HEK293 (cell line): ENCODE data around the gene LIMCH1.

Experiments
- CTCF ChIA-PET: fragments of 350-600 bp; formaldehyde crosslinking; extraction: SDS; loops from one replicate; lab custom pipeline; 2021; ENCODE audit warnings: antibody characterized with exemption; lab: Yijun Ruan, JAX
- POLR2A ChIA-PET: fragments of 300-600 bp; formaldehyde crosslinking; extraction: SDS; loops from one replicate; lab custom pipeline; 2020; ENCODE audit warnings: antibody characterized with exemption, inconsistent platforms; lab: Yijun Ruan, JAX
- H3K27ac ChIP-seq: fragments of 200-500 bp; sonication (Bioruptor generic); 2 replicates; pipeline ENCODE4 v1.5.1; 2014; ENCODE audit warnings: low read depth, low read length, control low read depth, inconsistent platforms; ENCODE audit errors: extremely low read depth
- H3K36me3 ChIP-seq, 2 experiments: fragments of 200-500 bp in 1 of 2; sonication (Bioruptor generic) in 1 of 2; 1 replicate in 1 of 2; 2 replicates in 1 of 2; pipeline ENCODE4 v1.5.1; 2014 to 2017; ENCODE audit warnings: inconsistent platforms in 2 of 2, low read length in 2 of 2; ENCODE audit not compliant: control insufficient read depth in 2 of 2, insufficient read depth in 1 of 2
- H3K4me1 ChIP-seq: fragments of 200-500 bp; sonication (Bioruptor generic); 2 replicates; pipeline ENCODE4 v1.5.1; 2014; ENCODE audit warnings: mild to moderate bottlenecking, low read length, inconsistent platforms; ENCODE audit not compliant: control insufficient read depth, insufficient read depth
- H3K4me3 ChIP-seq: 2 replicates; pipeline ENCODE4 v1.5.1; 2011; ENCODE audit warnings: low read depth, mild to moderate bottlenecking, control low read depth, low read length, moderate library complexity
- H3K9me3 ChIP-seq: fragments of 200-500 bp; sonication (Bioruptor generic); 2 replicates; pipeline ENCODE4 v1.5.1; 2014; ENCODE audit warnings: low read depth, low read length, inconsistent platforms; ENCODE audit not compliant: control insufficient read depth, insufficient read depth
- KLF8 ChIP-seq: fragments of 450-650 bp; formaldehyde crosslinking; IDR thresholded peaks from 2 replicates; pipeline ENCODE4 v1.5.1; 2016; ENCODE audit warnings: missing biosample characterization, missing genetic modification characterization
- PATZ1 ChIP-seq: fragments of 450-650 bp; formaldehyde crosslinking; IDR thresholded peaks from 2 replicates; pipeline ENCODE4 v1.5.1; 2016; ENCODE audit warnings: missing biosample characterization, missing genetic modification characterization
- PRDM1 ChIP-seq: fragments of 450-650 bp; formaldehyde crosslinking; IDR thresholded peaks from 2 replicates; pipeline ENCODE4; 2016; ENCODE audit warnings: missing biosample characterization, missing genetic modification characterization
- PRDM10 ChIP-seq: fragments of 450-650 bp; formaldehyde crosslinking; IDR thresholded peaks from 2 replicates; pipeline ENCODE4 v1.5.1; 2016; ENCODE audit warnings: missing biosample characterization, missing genetic modification characterization
- PRDM2 ChIP-seq: fragments of 450-650 bp; formaldehyde crosslinking; IDR thresholded peaks from 2 replicates; pipeline ENCODE4 v1.5.1; 2016; ENCODE audit warnings: missing biosample characterization, missing genetic modification characterization, borderline replicate concordance
- WT1 ChIP-seq: fragments of 450-650 bp; formaldehyde crosslinking; IDR thresholded peaks from 2 replicates; pipeline ENCODE4 v1.5.1; 2016; ENCODE audit warnings: missing biosample characterization, missing genetic modification characterization
- ZBTB1 ChIP-seq: fragments of 450-650 bp; formaldehyde crosslinking; IDR thresholded peaks from 2 replicates; pipeline ENCODE4 v1.5.1; 2016; ENCODE audit warnings: missing biosample characterization, missing genetic modification characterization
- ZFHX2 ChIP-seq: fragments of 450-650 bp; formaldehyde crosslinking; conservative IDR thresholded peaks from 2 replicates; pipeline ENCODE4 v1.5.1; 2016; ENCODE audit warnings: missing biosample characterization, missing genetic modification characterization
- ZFP41 ChIP-seq: fragments of 450-650 bp; formaldehyde crosslinking; IDR thresholded peaks from 2 replicates; pipeline ENCODE4 v1.5.1; 2016; ENCODE audit warnings: missing biosample characterization, missing genetic modification characterization, borderline replicate concordance
- ZFP69B ChIP-seq: fragments of 450-650 bp; formaldehyde crosslinking; IDR thresholded peaks from 2 replicates; pipeline ENCODE4 v1.5.1; 2016; ENCODE audit warnings: missing biosample characterization, missing genetic modification characterization
- ZNF140 ChIP-seq: fragments of 450-650 bp; formaldehyde crosslinking; IDR thresholded peaks from 2 replicates; pipeline ENCODE4 v1.5.1; 2016; ENCODE audit warnings: missing biosample characterization, missing genetic modification characterization
- ZNF169 ChIP-seq: fragments of 450-650 bp; formaldehyde crosslinking; IDR thresholded peaks from 2 replicates; pipeline ENCODE4 v1.5.1; 2016; ENCODE audit warnings: missing biosample characterization, missing genetic modification characterization
- ZNF174 ChIP-seq: fragments of 450-650 bp; formaldehyde crosslinking; IDR thresholded peaks from 2 replicates; pipeline ENCODE4 v1.5.0; 2017; ENCODE audit warnings: missing biosample characterization, mild to moderate bottlenecking, missing genetic modification characterization
- ZNF184 ChIP-seq: fragments of 450-650 bp; IDR thresholded peaks from 2 replicates; pipeline ENCODE4 v1.5.1; 2018; ENCODE audit warnings: missing biosample characterization, mild to moderate bottlenecking, missing genetic modification characterization
- ZNF214 ChIP-seq: fragments of 450-650 bp; formaldehyde crosslinking; IDR thresholded peaks from 2 replicates; pipeline ENCODE4 v1.5.1; 2017; ENCODE audit warnings: missing biosample characterization, mild to moderate bottlenecking, missing genetic modification characterization, borderline replicate concordance
- ZNF23 ChIP-seq: fragments of 450-650 bp; formaldehyde crosslinking; IDR thresholded peaks from 2 replicates; pipeline ENCODE4 v1.5.1; 2016; ENCODE audit warnings: missing biosample characterization, missing genetic modification characterization, borderline replicate concordance
- ZNF274 ChIP-seq, 2 experiments: fragments of 200-500 bp in 1 of 2; fragments of 450-650 bp in 1 of 2; sonication (Bioruptor generic) in 1 of 2; formaldehyde crosslinking in 1 of 2; IDR thresholded peaks; 2 replicates each; pipeline versions ENCODE4 v1.5.1 to v1.6.1; 2014 to 2016; ENCODE audit warnings: borderline replicate concordance in 1 of 2, inconsistent platforms in 1 of 2, low read length in 1 of 2, missing biosample characterization in 1 of 2, missing genetic modification characterization in 1 of 2
- ZNF394 ChIP-seq: fragments of 450-650 bp; formaldehyde crosslinking; IDR thresholded peaks from 2 replicates; pipeline ENCODE4 v1.5.1; 2016; ENCODE audit warnings: missing biosample characterization, missing genetic modification characterization, mild to moderate bottlenecking, moderate library complexity, borderline replicate concordance
- ZNF558 ChIP-seq: fragments of 450-650 bp; formaldehyde crosslinking; IDR thresholded peaks from 2 replicates; pipeline ENCODE4 v1.5.1; 2016; ENCODE audit warnings: missing biosample characterization, missing genetic modification characterization
- ZNF600 ChIP-seq: fragments of 450-650 bp; formaldehyde crosslinking; IDR thresholded peaks from 2 replicates; pipeline ENCODE4 v1.5.1; 2016; ENCODE audit warnings: missing biosample characterization, missing genetic modification characterization
- ZNF704 ChIP-seq: fragments of 450-650 bp; formaldehyde crosslinking; IDR thresholded peaks from 2 replicates; pipeline ENCODE4 v1.5.1; 2016; ENCODE audit warnings: missing biosample characterization, missing genetic modification characterization

Gene LIMCH1

GRCh38 chr4:41683326-41683725, 145.4 kb downstream of the LIMCH1 start:
- ChIA-PET CTCF (interaction anchor here (0.7 to 1.9 kb wide), 4 partner anchors 8 to 22 kb away, joined by 5 to 8 read pairs (median 6); no protein-coding TSS in a partner anchor), POLR2A (no interaction called here)
- Histone ChIP-seq H3K4me3 (no peak overlapping the region), H3K4me1 (no peaks in the 10 kb centered on the region), H3K36me3 (peaks cover 0 to 31% of the 10 kb centered on the region in 2 experiments; a peak in 1 of 3 replicates), H3K9me3 (no peaks in the 10 kb centered on the region), H3K27ac (no peak overlapping the region)
- no peak for TF ChIP-seq KLF8 (tag by site-specific recombination)

- POLR2A ChIA-PET = no interaction called here
- CTCF ChIA-PET = interaction anchor here (1.8 kb wide), 1 partner anchor 406 kb away, joined by 5 read pairs; no protein-coding TSS in a partner anchor
- TF ChIP-seq ZNF169 (tag by site-specific recombination) = no peak
- no peak for TF ChIP-seq ZFHX2 (tag by site-specific recombination)
- no peak for TF ChIP-seq PRDM10 (tag by site-specific recombination)
- TF ChIP-seq ZNF214 (tag by site-specific recombination) = no peak
- TF ChIP-seq PRDM1 (tag by site-specific recombination) = no peak
- TF ChIP-seq ZNF23 (tag by site-specific recombination) = no peak
- TF ChIP-seq ZNF600 (tag by site-specific recombination) = no peak
- no peak for TF ChIP-seq ZNF394
- no peak for TF ChIP-seq ZNF174 (tag by site-specific recombination)
- no peak for TF ChIP-seq ZNF704 (tag by site-specific recombination)
- TF ChIP-seq ZFP69B (tag by site-specific recombination) = no peak
- no peak for TF ChIP-seq PRDM2 (tag by site-specific recombination)
- no peak for TF ChIP-seq ZNF558 (tag by site-specific recombination)
- no peak for TF ChIP-seq ZNF274 (IDR thresholded peaks at IDR 0.05; ENCODE audit: low read length)
- no peak for TF ChIP-seq ZNF274 (tag by site-specific recombination; IDR thresholded peaks at IDR 0.05; ENCODE audit: borderline replicate concordance)
- TF ChIP-seq ZBTB1 (tag by site-specific recombination) = no peak
- no peak for TF ChIP-seq ZNF140 (tag by site-specific recombination)
- TF ChIP-seq WT1 (tag by site-specific recombination) = no peak
- TF ChIP-seq ZNF184 (tag by site-specific recombination) = no peak
- TF ChIP-seq PATZ1 = no peak
- no peak for TF ChIP-seq ZFP41
- H3K9me3 ChIP-seq = no peaks in the 10 kb centered on the region
- no peak overlapping the region for H3K27ac ChIP-seq
- H3K4me3 ChIP-seq = no peak overlapping the region
- peaks cover 0 to 41% of the 10 kb centered on the region in 2 experiments; a peak in 1 of 3 replicates for H3K36me3 ChIP-seq
- H3K4me1 ChIP-seq = no peaks in the 10 kb centered on the region
Measured at GRCh38 chr4:41686893-41687292, 148.9 kb downstream of the LIMCH1 start.
